ENCODE measurements around the gene FAM83G. TPM values are rescaled to one million over a fixed set of nuclear protein-coding genes. Genes with fewer than 3 reads are reported as not detected.
"Not testable (repeated sequence)": the region's sequence is repeated elsewhere in the genome, so short reads cannot be mapped to it uniquely, and the experiment has no call there.

FAM83G gene
- total RNA-seq, 2 donors from 2014 or later: 14.0 to 50.9 TPM

DNA sequence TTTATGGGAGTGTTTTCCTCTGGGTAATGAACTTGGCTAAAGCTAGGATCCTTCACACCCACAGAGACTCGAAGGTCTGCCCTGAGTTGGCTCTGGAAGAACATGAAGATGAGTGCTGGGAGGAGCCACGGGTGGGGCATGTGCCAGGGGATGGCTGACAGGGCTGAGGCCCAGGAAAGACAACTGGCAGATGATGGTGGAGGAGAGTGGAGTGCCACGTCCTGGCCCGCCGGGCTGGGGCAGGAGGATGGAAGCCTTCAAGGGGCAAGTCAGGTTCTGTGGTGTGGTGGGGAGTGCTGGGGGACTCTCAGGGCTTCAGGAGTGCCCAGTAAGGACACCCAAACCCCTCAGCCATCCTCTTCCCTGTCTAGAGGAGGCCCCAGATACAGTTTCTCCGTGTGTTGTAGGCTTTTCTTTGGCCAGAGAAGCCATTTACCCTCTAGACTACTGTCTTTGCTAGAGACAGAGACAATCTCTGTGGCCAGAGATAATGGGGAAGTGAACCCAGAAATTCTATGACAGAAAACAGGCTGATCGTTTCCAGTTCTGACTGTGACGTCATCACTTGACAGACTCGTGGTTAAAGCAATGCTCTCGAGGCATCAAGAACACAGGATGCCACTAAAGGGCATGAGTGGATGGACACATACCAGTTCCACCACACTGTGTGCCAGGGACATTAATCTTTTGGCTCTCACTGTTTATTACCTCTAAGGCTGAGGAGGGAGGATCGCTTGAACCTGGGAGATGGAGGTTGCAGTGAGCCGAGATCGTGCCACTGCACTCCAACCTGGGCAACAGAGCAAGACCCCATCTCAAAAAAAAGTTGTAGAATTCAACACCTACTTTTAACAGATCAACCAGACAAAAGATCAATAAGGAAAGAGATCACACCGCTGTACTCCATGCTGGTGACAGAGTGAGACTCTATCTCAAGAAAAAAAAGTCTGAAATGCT, 71.2 kb downstream of the FAM83G start:
- Histone ChIP-seq H3K9me3 (no peaks in the 10 kb centered on the region), H3K4me1 (no peaks in the 10 kb centered on the region), H3K36me3 (peaks cover 27% of the 10 kb centered on the region), H3K27ac (no peak overlapping the region), H3K4me3 (no peak overlapping the region), H3K27me3 (no peaks in the 10 kb centered on the region)
- TF ChIP-seq, protein P1, sequence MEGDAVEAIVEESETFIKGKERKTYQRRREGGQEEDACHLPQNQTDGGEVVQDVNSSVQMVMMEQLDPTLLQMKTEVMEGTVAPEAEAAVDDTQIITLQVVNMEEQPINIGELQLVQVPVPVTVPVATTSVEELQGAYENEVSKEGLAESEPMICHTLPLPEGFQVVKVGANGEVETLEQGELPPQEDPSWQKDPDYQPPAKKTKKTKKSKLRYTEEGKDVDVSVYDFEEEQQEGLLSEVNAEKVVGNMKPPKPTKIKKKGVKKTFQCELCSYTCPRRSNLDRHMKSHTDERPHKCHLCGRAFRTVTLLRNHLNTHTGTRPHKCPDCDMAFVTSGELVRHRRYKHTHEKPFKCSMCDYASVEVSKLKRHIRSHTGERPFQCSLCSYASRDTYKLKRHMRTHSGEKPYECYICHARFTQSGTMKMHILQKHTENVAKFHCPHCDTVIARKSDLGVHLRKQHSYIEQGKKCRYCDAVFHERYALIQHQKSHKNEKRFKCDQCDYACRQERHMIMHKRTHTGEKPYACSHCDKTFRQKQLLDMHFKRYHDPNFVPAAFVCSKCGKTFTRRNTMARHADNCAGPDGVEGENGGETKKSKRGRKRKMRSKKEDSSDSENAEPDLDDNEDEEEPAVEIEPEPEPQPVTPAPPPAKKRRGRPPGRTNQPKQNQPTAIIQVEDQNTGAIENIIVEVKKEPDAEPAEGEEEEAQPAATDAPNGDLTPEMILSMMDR (IDR thresholded peaks at IDR 0.05): no peak
- no peak for DNase-seq (ENCODE audit: low spot score)

DNA sequence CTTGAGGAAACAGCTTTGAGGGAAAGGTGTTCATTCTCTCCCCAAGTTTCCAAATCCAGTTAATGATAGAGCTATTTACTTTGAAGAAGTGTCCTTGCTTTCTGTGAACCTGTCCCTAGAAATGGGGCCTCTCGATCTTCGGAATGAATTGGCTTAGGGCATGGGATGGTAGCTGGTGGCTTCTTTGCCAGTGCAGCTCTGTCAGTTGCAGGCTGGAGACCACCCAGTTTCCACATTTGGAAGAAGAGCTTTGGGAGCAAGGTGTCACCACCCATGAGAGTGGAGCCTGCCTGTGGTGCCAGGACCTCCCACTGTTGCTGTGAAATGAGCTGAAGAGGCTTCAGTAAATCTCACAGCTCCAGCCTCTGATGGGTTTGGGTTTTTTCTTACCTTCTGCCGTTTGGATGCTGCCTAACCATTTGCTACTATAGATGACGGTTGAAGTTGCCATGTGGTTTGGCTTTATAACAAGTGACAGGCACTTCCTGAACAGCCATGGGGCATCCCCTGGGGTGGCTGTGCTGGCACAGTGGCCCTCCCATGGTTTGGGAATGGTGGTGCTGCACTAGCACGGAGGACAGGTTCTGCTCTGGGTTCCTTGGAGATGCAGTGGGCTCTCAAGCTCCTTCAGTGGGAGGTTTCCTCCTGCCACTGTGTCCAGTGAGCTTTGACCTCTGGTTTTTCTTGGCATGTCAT, 72.1 kb downstream of the FAM83G start:
- Histone ChIP-seq H3K36me3 (peaks cover 27% of the 10 kb centered on the region), H3K4me1 (no peaks in the 10 kb centered on the region), H3K9me3 (no peaks in the 10 kb centered on the region), H3K27me3 (no peaks in the 10 kb centered on the region), H3K27ac (no peak overlapping the region), H3K4me3 (no peak overlapping the region)
- no peak for DNase-seq (ENCODE audit: low spot score)
- TF ChIP-seq, protein P1 (IDR thresholded peaks at IDR 0.05): no peak

DNA sequence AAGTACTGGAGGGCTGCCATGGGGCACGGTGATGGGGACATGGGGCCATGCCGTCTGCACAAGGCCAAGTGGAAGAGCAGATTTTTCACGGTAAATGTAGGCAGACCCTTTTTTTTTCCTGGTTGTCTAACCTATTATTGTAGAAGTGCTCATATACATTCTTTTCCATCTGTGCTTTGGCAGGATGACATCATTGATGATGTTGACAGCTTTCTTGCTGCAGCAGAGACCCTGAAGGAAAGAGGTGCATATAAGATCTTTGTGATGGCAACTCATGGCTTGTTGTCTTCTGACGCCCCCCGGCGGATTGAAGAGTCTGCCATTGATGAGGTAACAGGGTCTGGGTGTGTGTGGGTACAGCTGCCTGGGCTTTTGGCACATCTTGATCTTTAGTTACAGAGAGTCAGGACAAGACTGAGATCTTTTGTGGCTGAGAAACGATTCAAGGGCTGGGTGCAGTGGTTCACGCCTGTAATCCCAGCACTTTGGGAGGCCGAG, 75.9 kb downstream of the FAM83G start:
- H3K36me3 ChIP-seq: peaks cover 27% of the 10 kb centered on the region
- H3K4me3 ChIP-seq: no peak overlapping the region
- H3K27ac ChIP-seq: no peak overlapping the region

DNA sequence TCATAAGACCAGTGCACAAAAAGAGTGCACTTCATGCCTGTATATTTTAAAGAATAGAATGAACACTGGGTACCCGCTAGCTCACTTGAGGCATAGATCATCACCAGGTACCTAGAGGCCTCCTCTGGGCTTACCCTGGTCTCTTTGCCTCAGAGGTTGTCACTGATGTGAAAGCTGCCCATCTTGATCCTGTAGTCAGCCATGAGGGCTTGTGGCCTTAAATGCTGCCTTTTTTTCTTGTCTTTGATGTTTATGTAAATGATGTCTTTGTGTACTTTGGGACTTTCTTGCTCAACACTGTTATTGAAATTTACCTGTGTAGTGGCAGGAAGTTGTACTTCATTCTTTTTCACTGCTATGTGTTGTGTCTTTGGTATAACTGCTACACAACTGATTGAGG, 79.4 kb downstream of the FAM83G start:
- no peaks in the 10 kb centered on the region for H3K9me3 ChIP-seq
- no peaks in the 10 kb centered on the region for H3K27me3 ChIP-seq
- H3K4me3 ChIP-seq: no peak overlapping the region
- peaks cover 15% of the 10 kb centered on the region for H3K36me3 ChIP-seq
- H3K27ac ChIP-seq: no peak overlapping the region
- TF ChIP-seq, protein P1 (IDR thresholded peaks at IDR 0.05): no peak
- peaks cover 0 to 16% of the 10 kb centered on the region in 2 donors for H3K4me1 ChIP-seq
- DNase-seq (ENCODE audit: low spot score): no peak

More for the DNA sequence above, 75.9 kb downstream of the FAM83G start:
- no peak for DNase-seq (ENCODE audit: low spot score)
- Histone ChIP-seq H3K4me1 (no peaks in the 10 kb centered on the region), H3K9me3 (no peaks in the 10 kb centered on the region), H3K27me3 (no peaks in the 10 kb centered on the region)
- TF ChIP-seq, protein P1 (IDR thresholded peaks at IDR 0.05): no peak

DNA sequence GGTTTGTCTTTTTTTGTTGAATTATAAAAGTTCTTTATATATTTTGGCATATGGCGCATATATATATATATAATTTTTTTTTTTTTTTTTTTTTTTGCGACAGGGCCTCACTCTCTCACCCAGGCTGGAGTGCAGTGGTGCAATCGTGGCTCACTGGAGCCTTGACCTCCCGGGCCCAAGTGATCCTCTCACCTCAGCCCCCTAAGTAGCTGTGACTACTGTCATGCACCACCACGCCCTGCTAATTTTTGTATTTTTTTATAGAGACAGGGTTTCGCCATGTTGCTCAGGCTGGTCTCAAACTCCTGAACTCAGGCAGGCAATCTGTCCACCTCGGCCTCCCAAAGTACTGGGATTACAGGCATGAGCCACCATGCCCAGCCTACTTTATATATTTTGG, 82.0 kb downstream of the FAM83G start:
- not testable (repeated sequence) for H3K27ac ChIP-seq

DNA sequence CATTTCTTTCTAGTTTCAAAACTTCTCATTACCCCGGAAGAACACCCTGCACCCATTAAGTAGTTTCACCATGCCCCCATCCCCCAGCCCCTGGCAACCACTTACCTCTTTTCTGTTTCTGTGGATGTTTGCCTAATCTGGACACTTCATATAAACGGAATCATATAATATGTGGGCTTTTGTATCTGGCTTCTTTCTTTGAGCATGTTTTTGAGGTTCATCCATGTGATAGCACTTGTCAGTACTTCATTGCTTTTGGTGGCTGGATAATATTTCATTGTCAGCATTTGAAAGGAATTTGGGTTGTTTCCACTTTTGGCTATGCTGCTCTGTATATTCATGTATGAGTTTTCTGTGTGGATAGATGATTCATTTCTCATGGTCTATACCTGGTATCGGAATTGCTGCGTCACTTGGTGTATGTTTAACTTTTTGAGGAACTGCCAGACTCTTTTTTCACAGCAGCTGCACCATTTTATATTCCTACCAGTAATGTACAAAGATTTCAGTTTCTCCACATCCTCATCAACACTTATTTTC, 82.6 kb downstream of the FAM83G start:
- Histone ChIP-seq H3K27me3 (no peaks in the 10 kb centered on the region), H3K4me1 (peaks cover 0 to 16% of the 10 kb centered on the region in 2 donors), H3K27ac (no peak overlapping the region), H3K4me3 (no peak overlapping the region), H3K9me3 (no peaks in the 10 kb centered on the region), H3K36me3 (peaks cover 5% of the 10 kb centered on the region)
- TF ChIP-seq, protein P1 (IDR thresholded peaks at IDR 0.05): no peak
- DNase-seq (ENCODE audit: low spot score): no peak

More for the DNA sequence above, 82.0 kb downstream of the FAM83G start:
- not testable (repeated sequence) for DNase-seq (ENCODE audit: low spot score); H3K4me3 ChIP-seq; H3K9me3 ChIP-seq; H3K27me3 ChIP-seq; H3K36me3 ChIP-seq
- peaks cover 0 to 16% of the 10 kb centered on the region in 2 donors for H3K4me1 ChIP-seq

All from right atrium auricular region (tissue), 2 donors.